Chondrocyte (in vitro differentiated cells): ENCODE data around the gene SYS1. TPM values are rescaled to one million over a fixed set of nuclear protein-coding genes. Genes with fewer than 3 reads are reported as not detected.

Source experiments
- DNase-seq: peaks from one replicate; pipeline ENCODE4 v3.0.0; 2021; ENCODE audit warnings: mixed read lengths, low spot score
- H3K27ac Mint-ChIP-seq: one replicate; pipeline ENCODE4 v1.8.0; 2021; ENCODE audit warnings: mild to moderate bottlenecking, moderate library complexity, mixed read lengths; ENCODE audit not compliant: unreplicated experiment
- H3K27me3 Mint-ChIP-seq: 2 replicates; pipeline ENCODE4 v1.8.0; 2021; ENCODE audit warnings: low read depth, mixed read lengths
- H3K36me3 Mint-ChIP-seq: 2 replicates; pipeline ENCODE4 v1.8.0; 2021; ENCODE audit warnings: low read depth, mixed read lengths
- H3K4me1 Mint-ChIP-seq: 2 replicates; pipeline ENCODE4 v1.8.0; 2021; ENCODE audit warnings: low read depth, mild to moderate bottlenecking, mixed read lengths
- H3K4me3 Mint-ChIP-seq: one replicate; pipeline ENCODE4 v1.8.0; 2021; ENCODE audit warnings: mild to moderate bottlenecking, moderate library complexity, mixed read lengths; ENCODE audit not compliant: unreplicated experiment
- H3K9me3 Mint-ChIP-seq: 2 replicates; pipeline ENCODE4 v1.8.0; 2021; ENCODE audit warnings: low read depth, mixed read lengths
- CTCF ChIP-seq: fragments of 200-600 bp; sonication (generic); IDR thresholded peaks from 2 replicates; pipeline ENCODE4 v1.5.0; 2021; ENCODE audit warnings: antibody characterized with exemption, mild to moderate bottlenecking, moderate library complexity
- total RNA-seq: library from RNA; stranded (reverse); gene quantifications from 3 replicates; pipeline ENCODE4 v1.2.1, GENCODE V29; 2021

The SYS1 gene
- total RNA-seq, 1 donor from 2014 or later = 18.3 TPM

- TF ChIP-seq CTCF = no peak
- H3K9me3 Mint-ChIP-seq = no peaks in the 10 kb centered on the region
- H3K4me1 Mint-ChIP-seq = peaks cover 40% of the 10 kb centered on the region
- H3K4me3 Mint-ChIP-seq = no peak overlapping the region
- DNase-seq = no peak
- no peak overlapping the region for H3K27ac Mint-ChIP-seq
- no peaks in the 10 kb centered on the region for H3K27me3 Mint-ChIP-seq
- no peaks in the 10 kb centered on the region for H3K36me3 Mint-ChIP-seq
Observed at GRCh38 chr20:45353746-45354145, 9.2 kb upstream of the SYS1 start.

- Mint-ChIP-seq H3K27ac (peak overlapping the region; percentile 52), H3K4me1 (peaks cover 48% of the 10 kb centered on the region), H3K4me3 (no peak overlapping the region), H3K9me3 (no peaks in the 10 kb centered on the region), H3K27me3 (no peaks in the 10 kb centered on the region), H3K36me3 (no peaks in the 10 kb centered on the region)
- no peak for DNase-seq
- no peak for TF ChIP-seq CTCF
Observed at GRCh38 chr20:45354423-45355208, 8.3 kb upstream of the SYS1 start.

GRCh38 chr20:45355209-45356084 is 7.5 kb upstream of the SYS1 start:
- peak overlapping the region; percentile 81 for H3K27ac Mint-ChIP-seq
- no peak for DNase-seq
- H3K27me3 Mint-ChIP-seq = no peaks in the 10 kb centered on the region
- H3K36me3 Mint-ChIP-seq = no peaks in the 10 kb centered on the region
- H3K4me1 Mint-ChIP-seq = peaks cover 55% of the 10 kb centered on the region
- no peak overlapping the region for H3K4me3 Mint-ChIP-seq
- no peak for TF ChIP-seq CTCF
- no peaks in the 10 kb centered on the region for H3K9me3 Mint-ChIP-seq

DNA sequence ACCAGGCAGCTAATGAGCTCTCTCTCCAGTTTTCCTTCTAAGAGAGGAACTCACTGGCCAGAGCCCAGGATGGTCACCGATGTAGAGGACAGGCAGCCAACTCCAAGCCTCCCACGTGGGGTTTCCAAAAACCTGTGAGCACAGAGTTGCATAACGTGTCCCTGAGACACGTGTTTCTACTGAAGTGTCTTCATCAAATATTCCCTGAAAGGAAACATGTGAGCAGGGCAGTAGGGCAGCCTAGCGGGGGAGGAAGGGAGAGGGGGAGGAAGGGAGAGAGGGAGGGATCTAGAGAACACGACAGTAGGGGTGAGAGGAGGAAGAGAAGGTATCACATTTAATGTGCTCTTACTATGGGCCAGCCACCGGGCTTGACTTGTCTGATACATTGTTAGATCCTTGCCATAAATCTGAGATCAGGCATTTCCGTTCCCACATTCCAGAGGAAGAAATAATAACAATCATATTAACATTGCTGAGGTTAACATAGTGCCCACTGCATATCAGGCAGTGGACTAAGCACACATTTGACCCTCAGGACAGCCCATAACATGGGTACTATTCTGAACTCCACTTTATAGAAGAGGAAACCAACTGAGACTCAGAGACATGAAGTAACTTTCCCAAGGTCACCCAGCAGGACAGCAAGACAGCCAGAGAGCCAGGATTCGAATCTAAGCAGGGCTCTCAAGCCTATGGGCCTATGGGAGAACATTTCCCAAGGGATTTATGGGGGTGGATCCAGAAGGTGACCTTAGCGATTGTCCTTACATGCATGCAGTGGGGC is 4.5 kb upstream of the SYS1 start:
- H3K36me3 Mint-ChIP-seq = no peaks in the 10 kb centered on the region
- no peaks in the 10 kb centered on the region for H3K27me3 Mint-ChIP-seq
- TF ChIP-seq CTCF = peak; percentile 13
- no peaks in the 10 kb centered on the region for H3K9me3 Mint-ChIP-seq
- peak overlapping the region; percentile 29 for H3K4me3 Mint-ChIP-seq
- H3K27ac Mint-ChIP-seq = peak overlapping the region; percentile 92
- H3K4me1 Mint-ChIP-seq = peaks cover 64% of the 10 kb centered on the region
- no peak for DNase-seq

- no peak for DNase-seq
- Mint-ChIP-seq H3K27me3 (no peaks in the 10 kb centered on the region), H3K4me3 (no peak overlapping the region), H3K9me3 (no peaks in the 10 kb centered on the region), H3K27ac (peak overlapping the region; percentile 92), H3K36me3 (no peaks in the 10 kb centered on the region), H3K4me1 (peaks cover 67% of the 10 kb centered on the region)
- no peak for TF ChIP-seq CTCF
Observed at GRCh38 chr20:45359069-45359405, 3.9 kb upstream of the SYS1 start.
